Endothelial cell of umbilical vein (primary cell): Measurements from ENCODE around the gene ASB13. TPM values are rescaled to one million over a fixed set of nuclear protein-coding genes. Genes with fewer than 3 reads are reported as not detected.

Experiments
- BruUV-seq: library from RNA; stranded (reverse); fragments of 400-500 nt; replicated peaks from 2 replicates; lab custom pipeline; 2021; lab: Mats Ljungman, UMichigan
- CTCF ChIA-PET: fragments of 300-600, 350-600 bp; sonication (Branson Sonifier 250); formaldehyde crosslinking; loops from one replicate; lab custom pipeline; 2021; ENCODE audit warnings: antibody characterized with exemption, inconsistent platforms; lab: Charles Lee
- POLR2A ChIA-PET: fragments of 300-600, 350-600 bp; sonication (Branson Sonifier 250); formaldehyde crosslinking; loops from one replicate; lab custom pipeline; 2021; ENCODE audit warnings: antibody characterized with exemption, inconsistent platforms; lab: Charles Lee
- DNase-seq: peaks from one replicate; pipeline ENCODE4 v3.0.0-alpha.2; 2011; ENCODE audit warnings: low read depth, low spot score
- FAIRE-seq: peaks from 2 replicates; lab custom pipeline; 2011; peaks lifted over from hg19 to GRCh38; lab: Jason Lieb, UNC
- H2AFZ ChIP-seq: 2 replicates; pipeline ENCODE4 v1.6.0; 2012; ENCODE audit warnings: low read depth, low read length, control low read depth, inconsistent platforms
- H3K27ac ChIP-seq: 2 replicates; pipeline ENCODE4 v1.5.1; 2011; ENCODE audit warnings: low read depth, mild to moderate bottlenecking, control low read depth, low read length, moderate library complexity; ENCODE audit not compliant: insufficient read depth
- H3K27me3 ChIP-seq, 2 experiments: 2 replicates each; pipeline versions ENCODE4 v1.6.0 to v1.6.1; 2011; ENCODE audit warnings: low read length in 2 of 2, mixed read lengths in 1 of 2; ENCODE audit not compliant: control insufficient read depth in 2 of 2, insufficient read depth in 2 of 2
- H3K36me3 ChIP-seq, 2 experiments: 2 replicates in 1 of 2; 3 replicates in 1 of 2; pipeline ENCODE4 v1.5.1; 2011; ENCODE audit warnings: low read length in 2 of 2, mild to moderate bottlenecking in 1 of 2, moderate library complexity in 1 of 2; ENCODE audit not compliant: control insufficient read depth in 2 of 2, insufficient read depth in 2 of 2; ENCODE audit errors: extremely low read depth in 1 of 2
- H3K4me1 ChIP-seq: 3 replicates; pipeline ENCODE4 v1.5.1; 2011; ENCODE audit warnings: mild to moderate bottlenecking, low read length; ENCODE audit not compliant: control insufficient read depth, insufficient read depth; ENCODE audit errors: extremely low read depth
- H3K4me2 ChIP-seq: 2 replicates; pipeline ENCODE4 v1.6.1; 2011; ENCODE audit warnings: low read length, control low read depth, mixed read lengths; ENCODE audit not compliant: insufficient read depth
- H3K4me3 ChIP-seq, 3 experiments: fragments of 200-600 bp in 1 of 3; sonication (generic), shearing (Covaris generic) in 1 of 3; replicated peaks in 1 of 3; 2 replicates each; pipeline ENCODE4 v1.5.1; 2011 to 2016; ENCODE audit warnings: control low read depth in 3 of 3, low read length in 3 of 3, mild to moderate bottlenecking in 2 of 3, inconsistent platforms in 1 of 3, low read depth in 1 of 3, moderate library complexity in 1 of 3; ENCODE audit not compliant: insufficient read depth in 1 of 3
- H3K79me2 ChIP-seq: 2 replicates; pipeline ENCODE4 v1.6.0; 2012; ENCODE audit warnings: low read length, inconsistent platforms; ENCODE audit not compliant: control insufficient read depth, insufficient read depth
- H3K9ac ChIP-seq: replicated peaks from 2 replicates; pipeline ENCODE3; 2011; ENCODE audit warnings: low read length, control low read depth; ENCODE audit not compliant: insufficient read depth; ENCODE audit errors: extremely low read depth
- H3K9me1 ChIP-seq: replicated peaks from 3 replicates; pipeline ENCODE4 v1.6.0; 2011; ENCODE audit warnings: mild to moderate bottlenecking, low read length; ENCODE audit not compliant: control insufficient read depth, insufficient read depth; ENCODE audit errors: extremely low read depth
- H3K9me3 ChIP-seq: replicated peaks from 2 replicates; pipeline ENCODE4 v1.5.1; 2012; ENCODE audit warnings: low read length, inconsistent platforms; ENCODE audit not compliant: control insufficient read depth, insufficient read depth
- H4K20me1 ChIP-seq: replicated peaks from 2 replicates; pipeline ENCODE3; 2011; ENCODE audit warnings: mild to moderate bottlenecking, low read length; ENCODE audit not compliant: control insufficient read depth, insufficient read depth; ENCODE audit errors: extremely low read depth
- CTCF ChIP-seq, 2 donors: IDR thresholded peaks; 1 replicate in 1 of 2; 2 replicates in 1 of 2; pipeline ENCODE4 v1.5.1; 2011; ENCODE audit warnings: low read length in 2 of 2, mild to moderate bottlenecking in 2 of 2, moderate library complexity in 2 of 2, control low read depth in 1 of 2, inconsistent platforms in 1 of 2, low read depth in 1 of 2; ENCODE audit not compliant: insufficient read depth in 1 of 2; ENCODE audit errors: extremely low read depth in 1 of 2
- EZH2 ChIP-seq: IDR thresholded peaks from 2 replicates; pipeline ENCODE4 v1.6.1; 2012; ENCODE audit warnings: borderline replicate concordance, low read depth, mild to moderate bottlenecking, moderate library complexity, low read length, inconsistent platforms; ENCODE audit not compliant: severe bottlenecking
- FOS ChIP-seq: IDR thresholded peaks from 2 replicates; pipeline ENCODE4 v1.6.1; 2011; ENCODE audit warnings: mild to moderate bottlenecking, low read length, moderate library complexity, borderline replicate concordance; ENCODE audit not compliant: insufficient read depth
- GATA2 ChIP-seq: IDR thresholded peaks from 2 replicates; pipeline ENCODE4 v1.7.0; 2011; ENCODE audit warnings: low read depth, mild to moderate bottlenecking, moderate library complexity, mixed read lengths, low read length; ENCODE audit not compliant: insufficient read length, insufficient read depth
- JUN ChIP-seq: IDR thresholded peaks from 2 replicates; pipeline ENCODE4 v1.6.1; 2011; ENCODE audit warnings: borderline replicate concordance, low read depth; ENCODE audit not compliant: insufficient read length, insufficient read depth
- MAX ChIP-seq: IDR thresholded peaks from 2 replicates; pipeline ENCODE4 v1.6.1; 2011; ENCODE audit not compliant: insufficient read depth, insufficient read length
- MYC ChIP-seq: IDR thresholded peaks from one replicate; pipeline ENCODE4 v1.6.1; 2011; ENCODE audit warnings: mild to moderate bottlenecking, low read depth, low read length
- POLR2A ChIP-seq: IDR thresholded peaks from 2 replicates; pipeline ENCODE4 v1.6.1; 2012; ENCODE audit warnings: low read depth, mild to moderate bottlenecking, control low read depth, low read length
- POLR2AphosphoS5 ChIP-seq: IDR thresholded peaks from 2 replicates; pipeline ENCODE4 v1.6.1; 2012; ENCODE audit warnings: low read depth, mild to moderate bottlenecking, control low read depth, low read length, moderate library complexity; ENCODE audit not compliant: insufficient read depth
- dilution Hi-C: fragments of 300-500 bp; cut with MboI; formaldehyde crosslinking; loops from one replicate; pipeline ENCODE4 v1.15.0; 2019; ENCODE audit warnings: low sequenced_read_pairs; ENCODE audit not compliant: extremely low pct_ligation_motif_present
- intact Hi-C: fragments of 100-400 bp; cut with micrococcal nuclease; formaldehyde crosslinking; loops from one replicate; pipeline ENCODE4 v1.10.0; 2022
- polyA plus RNA-seq, 4 experiments: library from polyadenylated mRNA; depleted of rRNA in 3 of 4; stranded (reverse) in 3 of 4; unstranded in 1 of 4; fragments of >200 nt; gene quantifications; 2 replicates each; pipeline versions ENCODE4 v1.2.1 to v1.2.3, GENCODE V29; 2011 to 2012; ENCODE audit warnings: missing spikeins in 1 of 4
- total RNA-seq: library from RNA; stranded (reverse); gene quantifications from 2 replicates; pipeline ENCODE4 v1.2.3, GENCODE V29; 2021

The ASB13 gene
- total and polyA plus RNA-seq, 2 donors (not counting 3 experiments of a cell fraction or from before 2014, with no cell fraction given), result 6.3 to 7.3 TPM

- CTCF ChIA-PET, result no interaction called here
- Histone ChIP-seq H3K9ac (no peak overlapping the region), H3K9me3 (no peaks in the 10 kb centered on the region), H3K9me1 (no peaks in the 10 kb centered on the region), H3K36me3 (peaks cover 0 to under 1% of the 10 kb centered on the region in 2 experiments), H3K4me3 (no peak overlapping the region), H3K27me3 (peaks cover 0 to 8% of the 10 kb centered on the region in 2 experiments), H3K4me2 (no peak overlapping the region), H4K20me1 (no peaks in the 10 kb centered on the region), H2AFZ (no peak overlapping the region), H3K4me1 (no peaks in the 10 kb centered on the region), H3K27ac (no peak overlapping the region), H3K79me2 (no peaks in the 10 kb centered on the region)
- DNase-seq (no peak), FAIRE-seq (no peak)
- dilution Hi-C loops (no loop called here), intact Hi-C loops (no loop called here)
- POLR2A ChIA-PET, result no interaction called here
- TF ChIP-seq POLR2A, result no peak
- no peak for TF ChIP-seq MAX
- TF ChIP-seq CTCF (IDR thresholded peaks at IDR 0.05; ENCODE audit: extremely low read depth in 1 of 2, insufficient read depth in 1 of 2, low read depth in 1 of 2, low read length in 2 of 2), result no peak
- no peak for TF ChIP-seq EZH2
- no peak for TF ChIP-seq FOS
- TF ChIP-seq MYC, result no peak
- TF ChIP-seq JUN, result no peak
- TF ChIP-seq POLR2AphosphoS5, result no peak
- TF ChIP-seq GATA2, result no peak
- no TSS peak for BruUV-seq
Observed at GRCh38 chr10:5634918-5635317, 31.5 kb downstream of the ASB13 start.
